ENCODE data around the gene CHEK2.

The CHEK2 gene

GRCh38 chr22:28774378-28774777 is 32.8 kb upstream of the CHEK2 start:
- no peak for DNase-seq (ENCODE audit: low read depth)
- no peak overlapping the region for H3K4me3 ChIP-seq (ENCODE audit: low read length)
- TF ChIP-seq CTCF (IDR thresholded peaks at IDR 0.05; ENCODE audit: insufficient read depth, low read depth, low read length, missing control alignments) = no peak

GRCh38 chr22:28773461-28773867 is 31.8 kb upstream of the CHEK2 start:
- TF ChIP-seq CTCF (IDR thresholded peaks at IDR 0.05; ENCODE audit: insufficient read depth, low read depth, low read length, missing control alignments) = no peak
- H3K4me3 ChIP-seq (ENCODE audit: low read length) = peak overlapping the region; percentile 86
- peak; percentile 18 for DNase-seq (ENCODE audit: low read depth)

GRCh38 chr22:28772633-28773460 is 31.2 kb upstream of the CHEK2 start, which contains the start of gene CCDC117:
CCDC117 (plus strand) TSS chr22:28772695; CDS start chr22:28772850, 155 bp downstream.
- no peak for TF ChIP-seq CTCF (IDR thresholded peaks at IDR 0.05; ENCODE audit: insufficient read depth, low read depth, low read length, missing control alignments)
- DNase-seq (ENCODE audit: low read depth) = peak; percentile 97
- H3K4me3 ChIP-seq (ENCODE audit: low read length) = peak within 1 kb of the TSS; percentile 86

GRCh38 chr22:28771195-28771791 is 29.7 kb upstream of the CHEK2 start:
- TF ChIP-seq CTCF (IDR thresholded peaks at IDR 0.05; ENCODE audit: insufficient read depth, low read depth, low read length, missing control alignments) = no peak
- H3K4me3 ChIP-seq (ENCODE audit: low read length) = no peak overlapping the region
- DNase-seq (ENCODE audit: low read depth) = peak; percentile 86

- no peak for DNase-seq (ENCODE audit: low read depth)
- no peak overlapping the region for H3K4me3 ChIP-seq (ENCODE audit: low read length)
- no peak for TF ChIP-seq CTCF (IDR thresholded peaks at IDR 0.05; ENCODE audit: insufficient read depth, low read depth, low read length, missing control alignments)
Measured at GRCh38 chr22:28769394-28770085, 27.9 kb upstream of the CHEK2 start.

GRCh38 chr22:28768701-28769393 is 27.2 kb upstream of the CHEK2 start:
- no peak for TF ChIP-seq CTCF (IDR thresholded peaks at IDR 0.05; ENCODE audit: insufficient read depth, low read depth, low read length, missing control alignments)
- no peak for DNase-seq (ENCODE audit: low read depth)
- no peak overlapping the region for H3K4me3 ChIP-seq (ENCODE audit: low read length)

Data from epithelial cell of esophagus (primary cell).